Activated naive CD8-positive, alpha-beta T cell treated with anti-CD3 and anti-CD28 coated beads, Interleukin-2, amount 50 U/mL, for 24 hours (primary cell): ENCODE measurements around the gene CD34.

ENCODE experiments used
- ATAC-seq: fragments of 150-1000 bp; cut with Tn5 transposase; one replicate; pipeline ENCODE4 v1.10.0; 2021
- DNase-seq: peaks from one replicate; pipeline ENCODE4 v3.0.0; 2021
- H3K27ac Mint-ChIP-seq: one replicate; pipeline ENCODE4 v1.8.0; 2021; ENCODE audit warnings: mild to moderate bottlenecking, mixed read lengths
- H3K27me3 Mint-ChIP-seq: one replicate; pipeline ENCODE4 v1.8.0; 2021; ENCODE audit warnings: mixed read lengths
- H3K36me3 Mint-ChIP-seq: one replicate; pipeline ENCODE4 v1.8.0; 2021; ENCODE audit warnings: low read depth, mixed read lengths
- H3K4me1 Mint-ChIP-seq: one replicate; pipeline ENCODE4 v1.8.0; 2021; ENCODE audit warnings: mixed read lengths
- H3K4me3 Mint-ChIP-seq: one replicate; pipeline ENCODE4 v1.8.0; 2021; ENCODE audit warnings: mild to moderate bottlenecking, moderate library complexity, mixed read lengths
- H3K9me3 Mint-ChIP-seq: one replicate; pipeline ENCODE4 v1.8.0; 2021; ENCODE audit warnings: mixed read lengths

Gene CD34

DNA sequence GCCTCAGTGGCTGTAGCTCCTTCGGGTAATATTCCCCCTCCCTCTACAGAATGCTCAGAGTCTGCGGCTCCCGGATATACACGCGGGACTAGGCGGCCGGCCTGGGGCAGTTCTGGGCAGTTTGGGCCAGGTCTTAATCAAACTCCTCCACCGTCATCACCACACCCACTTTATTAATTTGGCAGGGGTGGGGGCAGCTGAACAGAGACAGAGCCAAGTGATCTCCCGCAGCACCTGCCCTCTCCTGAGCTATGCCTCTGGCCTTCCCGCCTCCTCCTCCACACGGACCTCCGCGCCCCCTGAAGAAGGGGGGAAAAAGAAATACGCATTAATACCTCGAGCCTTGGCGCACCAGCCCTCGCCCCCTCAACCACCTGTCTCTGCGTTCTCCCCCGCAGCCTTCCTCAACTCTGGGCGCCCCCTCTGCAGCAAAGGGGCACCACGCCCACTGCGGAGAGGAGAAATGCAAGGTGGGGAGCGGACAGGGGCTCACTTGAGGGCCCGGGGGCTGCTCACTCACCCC, 42.6 kb downstream of the CD34 start:
- H3K27me3 Mint-ChIP-seq, result no peaks in the 10 kb centered on the region
- peaks cover 16% of the 10 kb centered on the region for H3K36me3 Mint-ChIP-seq
- H3K27ac Mint-ChIP-seq, result peak overlapping the region; percentile 81
- DNase-seq (no peak), ATAC-seq (no peak)
- H3K4me1 Mint-ChIP-seq, result peaks cover 81% of the 10 kb centered on the region
- H3K9me3 Mint-ChIP-seq, result no peaks in the 10 kb centered on the region
- peak overlapping the region; percentile 88 for H3K4me3 Mint-ChIP-seq

DNA sequence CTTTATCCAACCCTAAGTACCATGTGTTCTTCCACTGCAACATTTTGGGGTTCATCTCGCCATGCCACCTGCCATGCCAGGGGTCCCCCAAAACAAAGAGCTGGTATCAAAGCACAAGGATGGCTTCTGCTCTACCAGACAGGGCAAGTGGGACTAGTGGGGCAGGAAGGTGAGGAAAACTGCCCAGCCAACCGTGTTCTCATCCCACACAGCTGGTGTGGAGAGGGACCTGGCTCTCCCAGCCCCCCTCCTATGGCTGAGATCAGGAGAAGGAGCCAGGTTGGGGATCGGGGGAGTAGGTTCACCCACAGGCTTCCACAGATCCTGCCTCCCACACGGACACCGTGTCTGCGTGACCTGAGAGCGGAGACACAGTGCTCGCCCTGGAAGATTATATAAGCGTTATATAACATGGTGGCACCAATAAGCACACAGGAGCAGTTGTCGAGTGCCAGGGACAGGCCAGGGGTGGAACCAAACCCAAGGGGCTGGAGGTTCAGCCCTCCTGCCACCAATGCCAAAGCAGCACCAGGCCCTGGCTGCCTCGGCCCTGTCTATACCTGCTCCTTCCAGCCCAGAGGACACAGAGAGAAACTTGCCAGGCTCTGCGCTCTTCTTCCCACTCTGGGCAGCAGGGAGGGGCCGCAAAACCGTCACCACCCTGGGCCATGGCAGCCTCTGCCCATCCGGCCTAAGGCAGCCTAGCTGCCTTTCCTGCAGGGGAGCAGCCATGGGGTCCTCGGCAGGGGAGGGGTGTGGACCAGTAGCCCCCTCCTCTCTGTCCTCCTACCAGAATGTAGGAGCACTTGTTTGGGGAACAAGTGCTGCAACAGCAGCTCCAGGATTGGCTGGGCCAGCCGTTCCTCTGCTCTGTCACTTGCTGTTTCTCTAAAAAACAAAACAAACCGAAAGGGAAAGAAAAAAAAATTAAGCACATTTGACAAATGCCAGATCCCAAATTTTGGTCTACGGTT, 43.5 kb downstream of the CD34 start:
- no peaks in the 10 kb centered on the region for H3K9me3 Mint-ChIP-seq
- ATAC-seq (no peak), DNase-seq (no peak)
- peaks cover 24% of the 10 kb centered on the region for H3K36me3 Mint-ChIP-seq
- peaks cover 81% of the 10 kb centered on the region for H3K4me1 Mint-ChIP-seq
- H3K27ac Mint-ChIP-seq, result peak overlapping the region; percentile 81
- peak overlapping the region; percentile 88 for H3K4me3 Mint-ChIP-seq
- no peaks in the 10 kb centered on the region for H3K27me3 Mint-ChIP-seq

DNA sequence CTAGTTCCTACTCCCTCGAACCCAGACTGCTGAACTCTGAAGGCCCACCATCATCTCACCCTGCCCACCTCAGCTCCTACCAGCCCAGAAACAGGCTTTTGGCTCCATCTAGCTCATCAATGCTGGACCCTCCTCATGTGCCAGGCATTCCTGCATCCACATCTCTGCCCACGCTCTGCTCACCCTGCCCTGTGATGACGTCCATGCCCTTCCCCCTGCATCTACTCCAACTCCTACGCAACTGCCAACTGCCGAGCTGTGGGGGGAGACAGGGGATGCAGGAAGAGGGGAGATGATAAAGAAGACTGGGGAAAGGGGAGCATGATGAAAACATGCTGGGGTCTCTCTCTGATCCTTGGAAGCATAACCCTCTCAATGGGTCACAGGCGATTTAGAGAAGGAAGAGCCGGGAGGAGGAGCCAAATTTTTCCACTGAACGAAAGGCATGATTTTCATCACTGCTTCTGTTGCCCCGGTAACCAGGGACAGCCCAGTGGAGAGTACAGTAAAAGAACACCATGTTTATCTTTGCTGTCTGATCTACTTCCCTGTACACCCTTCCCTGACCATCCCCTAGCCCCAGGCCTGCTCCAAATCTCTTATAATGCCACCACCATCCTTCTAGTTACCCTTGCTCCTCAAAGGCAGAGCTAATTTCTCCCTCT, 44.3 kb downstream of the CD34 start:
- peaks cover 84% of the 10 kb centered on the region for H3K4me1 Mint-ChIP-seq
- DNase-seq, result peak; percentile 45
- H3K9me3 Mint-ChIP-seq, result no peaks in the 10 kb centered on the region
- no peaks in the 10 kb centered on the region for H3K27me3 Mint-ChIP-seq
- peaks cover 30% of the 10 kb centered on the region for H3K36me3 Mint-ChIP-seq
- H3K4me3 Mint-ChIP-seq, result peak overlapping the region; percentile 88
- peak; percentile 33 for ATAC-seq
- peak overlapping the region; percentile 81 for H3K27ac Mint-ChIP-seq

DNA sequence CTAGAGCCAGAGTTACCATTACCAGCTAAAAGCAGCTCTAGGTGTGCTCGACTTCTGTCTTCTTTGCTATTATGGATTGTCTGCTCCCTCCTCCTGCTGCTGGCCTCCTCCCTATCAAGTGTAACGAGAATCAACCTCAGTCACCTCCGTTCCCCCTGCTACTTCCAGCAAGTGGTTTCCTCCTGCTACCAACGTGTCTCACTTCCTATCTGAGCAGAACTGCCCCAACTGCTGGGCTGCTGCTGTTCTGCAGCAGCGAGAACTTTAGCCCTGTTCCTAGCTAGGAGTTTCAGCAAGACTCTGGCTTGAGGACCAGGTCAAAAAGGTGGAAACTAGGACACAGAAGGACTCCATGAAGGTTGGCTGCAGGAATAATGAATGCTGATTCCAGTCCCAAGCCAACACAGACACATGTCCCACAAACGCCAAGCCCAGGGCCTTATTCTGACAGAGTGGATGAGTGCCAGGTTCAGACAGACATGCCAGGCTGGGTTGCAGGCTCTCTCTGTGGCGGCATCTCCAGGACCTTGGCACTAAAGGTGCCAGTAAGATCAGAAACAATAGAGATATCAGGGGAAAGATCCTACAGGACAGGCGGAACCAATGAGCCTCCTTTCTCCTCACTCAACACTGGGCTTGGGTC, 46.9 kb downstream of the CD34 start:
- peaks cover 34% of the 10 kb centered on the region for H3K36me3 Mint-ChIP-seq
- peaks cover 65% of the 10 kb centered on the region for H3K4me1 Mint-ChIP-seq
- ATAC-seq, result peak; percentile 62
- H3K4me3 Mint-ChIP-seq, result peak overlapping the region; percentile 56
- peak overlapping the region; percentile 85 for H3K27ac Mint-ChIP-seq
- no peaks in the 10 kb centered on the region for H3K27me3 Mint-ChIP-seq
- H3K9me3 Mint-ChIP-seq, result no peaks in the 10 kb centered on the region
- peak; percentile 43 for DNase-seq

DNA sequence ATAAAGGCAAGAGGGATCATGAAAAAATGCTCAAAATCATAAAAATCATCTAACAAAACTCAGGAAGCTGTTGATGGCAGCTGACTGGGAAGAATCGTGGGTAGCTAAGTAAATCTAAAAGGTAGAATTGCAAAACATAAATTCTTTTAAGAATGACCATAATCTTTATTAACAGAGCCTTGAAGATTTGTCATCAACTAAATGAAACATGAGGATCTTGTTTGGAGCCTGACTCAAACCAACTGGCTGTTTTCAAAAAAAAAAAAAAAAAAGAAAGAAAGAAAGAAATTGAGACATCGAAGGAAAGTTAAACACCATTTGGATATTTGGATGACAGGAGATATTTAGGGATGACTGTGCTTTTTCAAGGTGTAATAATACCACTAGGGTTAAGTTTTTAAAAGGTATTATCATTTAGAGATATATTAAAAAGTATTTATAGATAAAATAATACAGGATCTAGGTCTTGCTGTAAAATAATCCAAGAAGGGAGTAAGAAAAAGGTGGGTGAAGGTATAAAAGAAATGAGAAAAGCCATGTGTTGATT, 48.6 kb downstream of the CD34 start:
- Mint-ChIP-seq H3K27ac (peak overlapping the region; percentile 88), H3K4me1 (peaks cover 62% of the 10 kb centered on the region), H3K9me3 (no peaks in the 10 kb centered on the region), H3K4me3 (peak overlapping the region; percentile 25), H3K36me3 (peaks cover 34% of the 10 kb centered on the region), H3K27me3 (no peaks in the 10 kb centered on the region)
- ATAC-seq, result no peak
- DNase-seq, result no peak

DNA sequence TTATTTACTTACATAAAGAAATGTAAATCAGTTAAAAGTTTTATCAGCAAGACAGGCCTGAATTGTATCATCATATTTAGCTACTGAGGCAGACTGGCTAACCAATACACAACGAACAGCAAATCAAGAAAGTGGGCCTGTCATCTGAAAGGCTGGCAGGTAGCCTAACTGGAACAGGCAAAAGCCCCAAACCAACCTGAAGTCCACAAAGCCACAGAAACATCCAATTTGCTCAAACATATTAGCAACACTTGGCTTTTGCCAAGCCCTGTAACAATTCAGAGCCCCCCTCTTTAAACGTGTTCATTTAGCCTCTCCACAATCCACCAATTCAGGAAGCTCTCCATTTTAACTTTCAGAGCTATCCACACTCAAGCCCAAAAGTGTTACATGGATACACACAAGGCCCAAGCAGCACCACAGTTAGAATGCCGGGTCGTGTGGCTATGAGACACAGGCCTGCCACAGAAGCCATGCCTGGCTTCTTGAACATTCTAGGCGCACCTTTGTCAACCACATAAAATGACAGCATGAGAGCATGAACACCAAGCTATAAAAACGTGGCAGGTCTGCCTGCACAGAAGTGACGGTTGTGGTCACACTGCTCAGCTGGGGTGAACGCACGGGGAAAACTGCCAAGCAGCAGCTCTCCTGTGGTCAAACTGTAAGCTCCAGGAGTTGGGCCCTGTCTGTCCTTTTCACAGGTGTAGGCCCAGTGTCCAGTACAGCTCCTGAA, 49.3 kb downstream of the CD34 start:
- ATAC-seq, result peak; percentile 38
- H3K4me1 Mint-ChIP-seq, result peaks cover 60% of the 10 kb centered on the region
- H3K27me3 Mint-ChIP-seq, result no peaks in the 10 kb centered on the region
- peak; percentile 48 for DNase-seq
- H3K4me3 Mint-ChIP-seq, result peak overlapping the region; percentile 25
- H3K36me3 Mint-ChIP-seq, result peaks cover 38% of the 10 kb centered on the region
- peak overlapping the region; percentile 88 for H3K27ac Mint-ChIP-seq
- H3K9me3 Mint-ChIP-seq, result no peaks in the 10 kb centered on the region

DNA sequence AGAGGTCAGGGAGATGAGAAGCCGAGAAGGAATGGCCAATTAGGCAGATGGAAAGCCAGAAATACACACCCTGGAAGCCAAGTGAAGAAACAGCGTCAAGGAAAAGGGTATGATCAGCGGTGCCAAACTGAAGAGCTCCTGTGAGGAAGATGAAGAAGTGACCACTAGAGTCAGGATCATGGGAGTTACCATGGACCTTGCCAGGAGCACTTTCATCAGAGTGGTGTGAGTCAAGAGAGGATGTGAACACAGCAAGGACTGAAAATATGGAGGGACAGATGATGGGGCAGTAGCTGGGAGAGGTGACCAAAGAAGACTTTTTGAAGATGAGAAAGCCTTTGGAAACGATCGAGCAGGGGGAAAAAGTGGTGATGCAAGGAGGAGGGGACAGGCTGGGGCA, 50.4 kb downstream of the CD34 start:
- peaks cover 31% of the 10 kb centered on the region for H3K36me3 Mint-ChIP-seq
- H3K27ac Mint-ChIP-seq, result no peak overlapping the region
- ATAC-seq (no peak), DNase-seq (no peak)
- H3K4me3 Mint-ChIP-seq, result no peak overlapping the region
- peaks cover 59% of the 10 kb centered on the region for H3K4me1 Mint-ChIP-seq
- no peaks in the 10 kb centered on the region for H3K27me3 Mint-ChIP-seq
- H3K9me3 Mint-ChIP-seq, result no peaks in the 10 kb centered on the region

DNA sequence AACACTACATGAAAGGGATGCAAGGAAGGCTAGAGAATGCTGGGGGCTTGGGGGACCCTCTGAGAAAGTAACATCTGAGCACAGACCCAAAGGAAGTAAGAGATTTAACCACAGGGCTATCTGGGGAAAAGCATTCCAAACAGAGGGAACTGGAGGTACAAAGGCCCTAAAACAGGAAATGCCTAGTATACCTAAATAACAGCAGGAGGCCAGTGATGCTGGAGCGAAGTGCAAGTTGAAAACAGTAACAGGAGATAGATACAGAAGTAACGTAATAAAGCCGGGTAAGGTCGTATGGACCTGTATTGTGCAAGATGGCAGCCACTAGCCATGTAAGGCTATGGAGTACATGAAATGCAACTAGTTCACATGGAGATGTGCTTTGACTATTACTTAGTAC, 52.1 kb downstream of the CD34 start:
- peaks cover 28% of the 10 kb centered on the region for H3K36me3 Mint-ChIP-seq
- H3K4me3 Mint-ChIP-seq, result no peak overlapping the region
- no peaks in the 10 kb centered on the region for H3K27me3 Mint-ChIP-seq
- ATAC-seq (no peak), DNase-seq (no peak)
- peaks cover 48% of the 10 kb centered on the region for H3K4me1 Mint-ChIP-seq
- H3K9me3 Mint-ChIP-seq, result no peaks in the 10 kb centered on the region
- H3K27ac Mint-ChIP-seq, result no peak overlapping the region

DNA sequence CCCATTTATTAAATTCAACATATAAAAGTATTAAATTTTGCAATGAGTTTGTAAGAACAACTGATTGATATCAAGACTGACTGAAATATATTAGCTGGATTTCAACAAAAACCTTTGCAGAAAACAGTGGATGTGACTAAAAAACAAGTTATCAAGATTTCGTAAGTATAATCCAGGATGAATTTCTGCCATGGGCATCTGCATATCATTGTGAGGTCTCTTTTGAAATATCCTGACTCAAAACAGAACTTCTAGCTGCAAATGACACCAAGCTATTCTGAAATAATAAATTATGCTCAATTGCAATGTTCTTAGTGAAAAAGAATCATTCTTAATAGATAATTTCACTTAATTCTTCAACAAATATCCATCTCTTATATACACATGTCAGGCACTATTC, 52.6 kb downstream of the CD34 start:
- no peaks in the 10 kb centered on the region for H3K9me3 Mint-ChIP-seq
- no peak overlapping the region for H3K4me3 Mint-ChIP-seq
- DNase-seq, result no peak
- peaks cover 49% of the 10 kb centered on the region for H3K4me1 Mint-ChIP-seq
- no peak overlapping the region for H3K27ac Mint-ChIP-seq
- H3K36me3 Mint-ChIP-seq, result peaks cover 26% of the 10 kb centered on the region
- ATAC-seq, result no peak
- H3K27me3 Mint-ChIP-seq, result no peaks in the 10 kb centered on the region

DNA sequence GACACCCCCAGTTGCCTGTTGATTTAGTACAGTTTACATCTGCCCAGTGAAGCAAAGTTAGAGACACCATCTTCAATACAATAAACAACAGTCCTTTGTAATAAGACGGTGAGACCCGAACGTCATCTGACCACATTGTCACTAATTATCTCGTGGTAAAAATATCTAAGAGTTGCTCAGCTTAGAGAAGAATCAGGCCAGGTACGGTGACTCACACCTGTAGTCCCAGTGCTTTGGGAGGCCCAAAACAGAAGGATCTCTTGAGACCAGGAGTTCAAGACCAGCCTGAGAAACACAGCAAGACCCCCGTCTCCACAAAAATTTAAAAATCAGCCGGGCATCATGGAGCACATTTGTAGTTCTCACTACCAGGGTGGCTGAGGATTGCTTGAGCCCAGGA, 53.5 kb downstream of the CD34 start:
- no peak for DNase-seq
- Mint-ChIP-seq H3K36me3 (peaks cover 18% of the 10 kb centered on the region), H3K4me3 (no peak overlapping the region), H3K27me3 (no peaks in the 10 kb centered on the region), H3K9me3 (no peaks in the 10 kb centered on the region), H3K4me1 (peaks cover 49% of the 10 kb centered on the region), H3K27ac (no peak overlapping the region)
- ATAC-seq, result no peak

DNA sequence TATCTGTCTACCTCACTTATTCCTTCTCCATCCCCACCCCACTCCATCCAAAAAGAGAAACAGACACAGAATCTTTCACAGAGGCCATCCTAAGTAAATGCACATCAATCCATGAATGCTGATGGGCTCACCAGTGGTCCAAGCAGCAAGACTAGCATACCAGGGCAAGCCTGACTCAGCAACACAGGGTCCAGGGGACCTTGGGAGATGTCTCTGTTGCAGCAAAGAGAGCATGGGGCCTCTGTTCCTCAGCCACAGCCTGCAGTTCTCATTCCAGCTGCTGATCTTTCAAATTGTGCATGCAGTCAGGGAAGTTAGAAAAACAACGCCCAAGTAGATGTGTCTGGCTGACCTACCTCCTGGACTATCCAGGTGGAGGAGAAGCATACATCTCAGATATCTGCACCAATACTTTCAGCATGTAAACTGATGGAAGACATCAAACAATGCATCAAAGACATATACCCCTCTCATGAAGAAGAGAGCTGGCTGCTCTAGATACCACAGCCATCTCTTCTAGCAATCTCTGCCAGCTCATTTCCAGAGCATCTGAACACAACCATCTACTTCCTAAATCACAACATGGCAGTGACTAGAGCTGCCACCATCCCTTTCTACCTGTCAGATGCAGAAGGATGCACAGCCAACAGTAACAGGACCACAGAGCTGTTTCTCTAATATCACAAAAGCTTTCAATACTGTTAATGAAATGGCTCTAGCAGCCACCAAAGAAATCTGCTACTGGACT, 54.5 kb downstream of the CD34 start:
- no peak for DNase-seq
- peaks cover 12% of the 10 kb centered on the region for H3K36me3 Mint-ChIP-seq
- no peak for ATAC-seq
- H3K27ac Mint-ChIP-seq, result no peak overlapping the region
- peaks cover 46% of the 10 kb centered on the region for H3K4me1 Mint-ChIP-seq
- no peaks in the 10 kb centered on the region for H3K9me3 Mint-ChIP-seq
- no peak overlapping the region for H3K4me3 Mint-ChIP-seq
- H3K27me3 Mint-ChIP-seq, result no peaks in the 10 kb centered on the region

DNA sequence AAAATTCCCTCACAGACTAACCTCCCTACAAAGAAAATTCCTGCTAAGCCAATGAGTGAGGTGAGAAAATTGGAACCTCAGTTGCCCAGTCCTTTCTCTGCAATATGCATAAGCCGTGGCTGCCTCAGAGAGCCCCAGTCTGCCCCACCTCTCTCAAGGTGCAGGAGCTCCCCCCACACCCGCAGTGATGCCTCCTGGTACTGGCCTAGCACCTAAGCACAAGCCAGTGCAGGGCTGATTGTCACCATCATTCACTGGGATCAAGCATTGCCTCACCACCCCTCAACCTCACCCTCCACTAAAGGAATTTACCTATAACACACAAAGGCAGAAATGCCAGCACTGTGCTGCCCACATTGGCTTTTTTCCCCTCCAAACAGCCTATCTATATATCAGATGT, 56.9 kb downstream of the CD34 start:
- H3K36me3 Mint-ChIP-seq, result peaks cover 18% of the 10 kb centered on the region
- H3K9me3 Mint-ChIP-seq, result no peaks in the 10 kb centered on the region
- H3K27me3 Mint-ChIP-seq, result no peaks in the 10 kb centered on the region
- H3K4me1 Mint-ChIP-seq, result peaks cover 62% of the 10 kb centered on the region
- DNase-seq (no peak), ATAC-seq (no peak)
- H3K4me3 Mint-ChIP-seq, result no peak overlapping the region
- H3K27ac Mint-ChIP-seq, result no peak overlapping the region

DNA sequence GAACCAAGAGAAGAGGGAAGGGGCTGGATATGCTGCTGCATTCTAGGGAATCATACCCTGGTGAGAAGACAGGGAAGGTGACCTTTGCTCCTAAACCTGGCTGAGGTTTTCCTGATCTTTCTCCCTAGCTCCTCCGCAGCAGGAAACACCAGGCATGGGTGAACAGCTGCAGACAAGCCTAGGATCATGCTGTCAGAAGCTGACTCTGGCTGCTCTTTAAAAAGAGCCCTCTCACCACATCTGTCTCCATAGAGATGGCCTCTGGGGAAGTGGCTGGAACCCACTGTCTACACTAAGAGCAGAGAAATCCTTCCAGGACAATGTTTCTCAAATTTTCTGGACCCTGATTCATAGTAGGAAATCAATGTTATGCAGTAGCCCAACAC, 57.6 kb downstream of the CD34 start:
- DNase-seq (no peak), ATAC-seq (no peak)
- H3K36me3 Mint-ChIP-seq, result peaks cover 18% of the 10 kb centered on the region
- peaks cover 68% of the 10 kb centered on the region for H3K4me1 Mint-ChIP-seq
- H3K27ac Mint-ChIP-seq, result no peak overlapping the region
- no peaks in the 10 kb centered on the region for H3K27me3 Mint-ChIP-seq
- no peak overlapping the region for H3K4me3 Mint-ChIP-seq
- no peaks in the 10 kb centered on the region for H3K9me3 Mint-ChIP-seq
